HG03457 (cell line): Measurements from ENCODE around the gene ALOX5.
"Not testable (repeated sequence)": the region's sequence is repeated elsewhere in the genome, so short reads cannot be mapped to it uniquely, and the experiment has no call there.

ENCODE experiments used
- ATAC-seq: cut with Tn5 transposase; IDR thresholded peaks from one replicate; pipeline ENCODE4 v1.9.1; 2021; ENCODE audit warnings: moderate number of reproducible peaks; ENCODE audit not compliant: unreplicated experiment

ALOX5 gene

GRCh38 chr10:45461034-45461433 lies 87.0 kb downstream of the ALOX5 start:
- ATAC-seq: peak; percentile 63

GRCh38 chr10:45463244-45464116 lies 89.5 kb downstream of the ALOX5 start:
- ATAC-seq: no peak

- peak; percentile 35 for ATAC-seq
These were observed 91.0 kb downstream of the ALOX5 start for GRCh38 chr10:45464958-45465567.

- no peak for ATAC-seq
These were observed 92.8 kb downstream of the ALOX5 start for GRCh38 chr10:45466784-45467183.

GRCh38 chr10:45468079-45468478 lies 94.1 kb downstream of the ALOX5 start:
- ATAC-seq: no peak

- ATAC-seq: no peak
These were observed 96.3 kb downstream of the ALOX5 start for GRCh38 chr10:45470098-45471012.

GRCh38 chr10:45471059-45471458 lies 97.0 kb downstream of the ALOX5 start:
- ATAC-seq: no peak

GRCh38 chr10:45471531-45472310 lies 97.7 kb downstream of the ALOX5 start:
- no peak for ATAC-seq

- no peak for ATAC-seq
These were observed 99.1 kb downstream of the ALOX5 start for GRCh38 chr10:45473126-45473525.

- no peak for ATAC-seq
These were observed 102.5 kb downstream of the ALOX5 start for GRCh38 chr10:45476559-45476958.

GRCh38 chr10:45480294-45480693 lies 106.3 kb downstream of the ALOX5 start:
- no peak for ATAC-seq

GRCh38 chr10:45481100-45481499 lies 107.1 kb downstream of the ALOX5 start:
- ATAC-seq: not testable (repeated sequence)

- ATAC-seq: no peak
These were observed 109.0 kb downstream of the ALOX5 start for GRCh38 chr10:45483002-45483401.

- ATAC-seq: no peak
These were observed 113.7 kb downstream of the ALOX5 start for GRCh38 chr10:45487735-45488134.

- no peak for ATAC-seq
These were observed 114.3 kb downstream of the ALOX5 start for GRCh38 chr10:45488365-45488764.

GRCh38 chr10:45490277-45490676 lies 116.3 kb downstream of the ALOX5 start:
- no peak for ATAC-seq

GRCh38 chr10:45491061-45491460 lies 117.0 kb downstream of the ALOX5 start:
- ATAC-seq: no peak
